Inflammatory macrophage treated with lipopolysaccharide for 1 hour (primary cell): Measurements from ENCODE around the gene ZNF513.
"Not testable (repeated sequence)": the region's sequence is repeated elsewhere in the genome, so short reads cannot be mapped to it uniquely, and the experiment has no call there.

ENCODE experiments used
- DNase-seq, 2 donors: peaks; one replicate each; pipeline ENCODE4 v3.0.0-alpha.2; 2020 to 2022

Gene ZNF513

GRCh38 chr2:27380626-27381545 is at the start of gene ZNF513:
Gene ZNF513, minus strand, starts transcription at chr2:27380734. Its CDS starts 208 bp downstream, at chr2:27380526.
- peak; percentile 95 to 96 for DNase-seq

- DNase-seq, result peak; percentile 79 to 83
Observed at GRCh38 chr2:27428978-27429541, 48.5 kb upstream of the ZNF513 start.

GRCh38 chr2:27428213-27428977 is 47.9 kb upstream of the ZNF513 start, which contains the start of gene NRBP1:
Gene NRBP1, plus strand, starts transcription at chr2:27428631. Its CDS starts 4,643 bp downstream, at chr2:27433274.
- DNase-seq, result peak; percentile 90 to 92

- DNase-seq, result peak in 1 of 2 donors; percentile 2
Observed at GRCh38 chr2:27427863-27428212, 47.3 kb upstream of the ZNF513 start.

- not testable (repeated sequence) for DNase-seq
Observed at GRCh38 chr2:27425039-27425438, 44.5 kb upstream of the ZNF513 start.

GRCh38 chr2:27422958-27423357 is 42.4 kb upstream of the ZNF513 start:
- DNase-seq, result no peak

GRCh38 chr2:27421660-27422250 is 41.2 kb upstream of the ZNF513 start:
- DNase-seq, result no peak

- no peak for DNase-seq
Observed at GRCh38 chr2:27420996-27421395, 40.5 kb upstream of the ZNF513 start.

GRCh38 chr2:27416151-27416550 is 35.6 kb upstream of the ZNF513 start:
- no peak for DNase-seq

GRCh38 chr2:27412419-27413152 is 32.1 kb upstream of the ZNF513 start:
- no peak for DNase-seq

GRCh38 chr2:27409321-27410073 is 29.0 kb upstream of the ZNF513 start, which contains the start of gene PPM1G:
Gene PPM1G, minus strand, starts transcription at chr2:27409591. Its CDS starts 169 bp downstream, at chr2:27409422.
- DNase-seq, result peak; percentile 91 to 94

GRCh38 chr2:27408601-27409320 is 28.2 kb upstream of the ZNF513 start:
- peak in 1 of 2 donors; percentile 17 for DNase-seq

- peak in 1 of 2 donors; percentile 31 for DNase-seq
Observed at GRCh38 chr2:27407798-27408491, 27.4 kb upstream of the ZNF513 start.

- no peak for DNase-seq
Observed at GRCh38 chr2:27400348-27401135, 20.0 kb upstream of the ZNF513 start.

GRCh38 chr2:27398962-27399361 is 18.4 kb upstream of the ZNF513 start:
- no peak for DNase-seq

- DNase-seq, result no peak
Observed at GRCh38 chr2:27393225-27393624, 12.7 kb upstream of the ZNF513 start.

- no peak for DNase-seq
Observed at GRCh38 chr2:27390822-27391679, 10.5 kb upstream of the ZNF513 start.

- DNase-seq, result no peak
Observed at GRCh38 chr2:27381577-27382181, 1.1 kb upstream of the ZNF513 start.
